Endothelial cell (in vitro differentiated cells): Measurements from ENCODE around the gene KERA. TPM values are rescaled to one million over a fixed set of nuclear protein-coding genes. Genes with fewer than 3 reads are reported as not detected.

Source experiments
- DNase-seq: peaks from one replicate; pipeline ENCODE4 v3.0.0; 2021; ENCODE audit warnings: low spot score
- H3K27ac Mint-ChIP-seq: one replicate; pipeline ENCODE4 v1.8.0; 2021; ENCODE audit warnings: mixed read lengths, inconsistent platforms; ENCODE audit not compliant: unreplicated experiment
- H3K27me3 Mint-ChIP-seq: one replicate; pipeline ENCODE4 v1.8.0; 2021; ENCODE audit warnings: mild to moderate bottlenecking, moderate library complexity, mixed read lengths, inconsistent platforms; ENCODE audit not compliant: unreplicated experiment
- H3K36me3 Mint-ChIP-seq: one replicate; pipeline ENCODE4 v1.8.0; 2021; ENCODE audit warnings: mild to moderate bottlenecking, low read depth, mixed read lengths, inconsistent platforms; ENCODE audit not compliant: unreplicated experiment
- H3K4me1 Mint-ChIP-seq: one replicate; pipeline ENCODE4 v1.8.0; 2021; ENCODE audit warnings: mild to moderate bottlenecking, mixed read lengths, inconsistent platforms; ENCODE audit not compliant: unreplicated experiment
- H3K4me3 Mint-ChIP-seq: one replicate; pipeline ENCODE4 v1.8.0; 2021; ENCODE audit warnings: mild to moderate bottlenecking, mixed read lengths, inconsistent platforms; ENCODE audit not compliant: unreplicated experiment
- H3K9me3 Mint-ChIP-seq: one replicate; pipeline ENCODE4 v1.8.0; 2021; ENCODE audit warnings: mixed read lengths, inconsistent platforms; ENCODE audit not compliant: unreplicated experiment
- total RNA-seq: library from RNA; stranded (reverse); fragmentation: NEBNext Ultra II Directional; extraction: Animal tissue kit (Norgen Biotek cat#: 25700); gene quantifications from one replicate; pipeline ENCODE4 v1.2.1, GENCODE V29; 2021; ENCODE audit not compliant: unreplicated experiment
- TF ChIP-seq, protein P1 (sequence below): fragments of 200-600 bp; sonication (generic); IDR thresholded peaks from one replicate; pipeline ENCODE4 v1.5.0; 2021; ENCODE audit warnings: antibody characterized with exemption; ENCODE audit not compliant: unreplicated experiment

KERA gene
- total RNA-seq, 1 donor from 2014 or later = not detected

DNA sequence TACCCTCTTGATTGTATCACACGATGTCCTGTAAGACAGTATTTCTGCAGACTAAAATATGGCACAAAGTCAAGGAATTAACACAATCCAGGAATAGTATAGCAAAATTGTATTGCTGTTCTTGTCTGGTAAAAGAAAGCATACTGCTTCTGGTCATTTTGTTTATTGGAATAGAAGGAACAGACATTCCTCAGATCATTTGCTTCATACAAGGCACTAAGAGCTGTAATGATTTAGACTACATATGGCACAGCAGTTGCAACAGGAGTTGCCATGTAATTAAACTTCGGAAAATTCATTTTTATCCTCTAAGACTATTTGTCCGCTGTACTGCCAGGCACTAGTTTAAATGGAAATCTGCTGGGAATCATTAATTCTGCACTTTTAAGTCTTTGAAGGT is 7.6 kb upstream of the KERA start:
- no peaks in the 10 kb centered on the region for H3K36me3 Mint-ChIP-seq
- TF ChIP-seq, protein P1, sequence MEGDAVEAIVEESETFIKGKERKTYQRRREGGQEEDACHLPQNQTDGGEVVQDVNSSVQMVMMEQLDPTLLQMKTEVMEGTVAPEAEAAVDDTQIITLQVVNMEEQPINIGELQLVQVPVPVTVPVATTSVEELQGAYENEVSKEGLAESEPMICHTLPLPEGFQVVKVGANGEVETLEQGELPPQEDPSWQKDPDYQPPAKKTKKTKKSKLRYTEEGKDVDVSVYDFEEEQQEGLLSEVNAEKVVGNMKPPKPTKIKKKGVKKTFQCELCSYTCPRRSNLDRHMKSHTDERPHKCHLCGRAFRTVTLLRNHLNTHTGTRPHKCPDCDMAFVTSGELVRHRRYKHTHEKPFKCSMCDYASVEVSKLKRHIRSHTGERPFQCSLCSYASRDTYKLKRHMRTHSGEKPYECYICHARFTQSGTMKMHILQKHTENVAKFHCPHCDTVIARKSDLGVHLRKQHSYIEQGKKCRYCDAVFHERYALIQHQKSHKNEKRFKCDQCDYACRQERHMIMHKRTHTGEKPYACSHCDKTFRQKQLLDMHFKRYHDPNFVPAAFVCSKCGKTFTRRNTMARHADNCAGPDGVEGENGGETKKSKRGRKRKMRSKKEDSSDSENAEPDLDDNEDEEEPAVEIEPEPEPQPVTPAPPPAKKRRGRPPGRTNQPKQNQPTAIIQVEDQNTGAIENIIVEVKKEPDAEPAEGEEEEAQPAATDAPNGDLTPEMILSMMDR = no peak
- H3K4me1 Mint-ChIP-seq = no peaks in the 10 kb centered on the region
- no peak overlapping the region for H3K27ac Mint-ChIP-seq
- no peaks in the 10 kb centered on the region for H3K9me3 Mint-ChIP-seq
- H3K4me3 Mint-ChIP-seq = no peak overlapping the region
- DNase-seq = no peak
- H3K27me3 Mint-ChIP-seq = no peaks in the 10 kb centered on the region

DNA sequence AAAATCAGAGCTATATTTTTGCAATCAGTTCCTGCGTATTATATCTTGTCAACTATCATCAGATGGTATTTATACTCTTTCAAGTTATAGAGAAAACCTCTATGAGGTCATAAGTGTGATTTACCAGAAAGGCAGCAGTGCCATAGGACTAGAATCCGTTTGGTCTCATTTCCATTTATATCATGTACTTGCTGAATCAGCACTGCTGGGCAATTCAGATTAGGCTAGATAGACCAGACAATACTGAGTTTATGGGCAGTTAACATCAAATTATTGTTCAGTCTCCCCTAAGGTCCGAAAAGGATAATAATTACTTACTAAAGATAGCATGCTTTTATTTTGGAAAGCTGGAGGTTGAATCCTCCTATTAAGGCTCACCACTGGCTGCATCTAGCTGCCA is 6.8 kb upstream of the KERA start:
- no peak for DNase-seq
- H3K9me3 Mint-ChIP-seq = no peaks in the 10 kb centered on the region
- no peak overlapping the region for H3K4me3 Mint-ChIP-seq
- TF ChIP-seq, protein P1 = no peak
- H3K27me3 Mint-ChIP-seq = no peaks in the 10 kb centered on the region
- H3K4me1 Mint-ChIP-seq = no peaks in the 10 kb centered on the region
- H3K27ac Mint-ChIP-seq = no peak overlapping the region
- no peaks in the 10 kb centered on the region for H3K36me3 Mint-ChIP-seq

DNA sequence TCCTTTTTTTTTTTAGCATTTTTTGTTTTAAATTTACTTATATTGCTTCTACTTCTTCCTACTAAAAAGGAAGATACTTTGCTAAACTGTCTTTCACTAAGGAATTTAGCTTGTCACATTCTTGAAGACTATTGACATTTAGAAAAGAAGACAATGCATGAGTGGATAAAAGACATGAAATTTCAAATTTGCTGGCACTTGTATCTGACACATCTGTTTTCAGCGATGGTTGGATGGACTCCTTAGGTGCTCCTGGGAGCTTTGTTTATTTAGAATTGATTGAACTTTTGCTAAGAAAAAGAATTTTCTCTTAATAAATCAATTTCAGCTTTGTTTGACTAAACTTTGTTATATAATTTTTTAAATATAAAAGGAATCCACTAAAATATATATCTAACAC is 3.3 kb upstream of the KERA start:
- Mint-ChIP-seq H3K27ac (no peak overlapping the region), H3K27me3 (no peaks in the 10 kb centered on the region), H3K4me3 (no peak overlapping the region), H3K9me3 (no peaks in the 10 kb centered on the region), H3K4me1 (no peaks in the 10 kb centered on the region), H3K36me3 (no peaks in the 10 kb centered on the region)
- TF ChIP-seq, protein P1 = no peak
- DNase-seq = no peak

DNA sequence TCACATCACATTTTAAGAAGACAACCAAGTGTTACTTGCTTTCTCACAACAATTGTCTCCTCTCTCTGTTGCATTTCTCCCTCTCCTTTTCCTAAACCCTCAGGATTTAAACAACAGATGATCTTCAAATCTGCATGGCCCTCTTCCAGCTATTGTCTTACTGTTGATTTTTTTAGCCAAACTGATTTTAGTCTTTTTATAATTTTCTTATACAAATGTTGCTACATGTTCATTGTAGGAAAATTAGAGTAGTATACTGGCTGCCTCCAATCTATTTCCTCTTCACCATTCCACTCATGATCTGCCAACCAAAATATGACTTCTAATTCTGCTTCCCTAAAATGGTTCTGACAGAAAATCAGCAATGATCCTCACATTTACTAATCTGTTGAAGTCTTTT is 1.4 kb upstream of the KERA start:
- no peaks in the 10 kb centered on the region for H3K27me3 Mint-ChIP-seq
- no peak for DNase-seq
- H3K27ac Mint-ChIP-seq = no peak overlapping the region
- H3K36me3 Mint-ChIP-seq = no peaks in the 10 kb centered on the region
- TF ChIP-seq, protein P1 = no peak
- no peaks in the 10 kb centered on the region for H3K4me1 Mint-ChIP-seq
- H3K4me3 Mint-ChIP-seq = no peak overlapping the region
- H3K9me3 Mint-ChIP-seq = no peaks in the 10 kb centered on the region

DNA sequence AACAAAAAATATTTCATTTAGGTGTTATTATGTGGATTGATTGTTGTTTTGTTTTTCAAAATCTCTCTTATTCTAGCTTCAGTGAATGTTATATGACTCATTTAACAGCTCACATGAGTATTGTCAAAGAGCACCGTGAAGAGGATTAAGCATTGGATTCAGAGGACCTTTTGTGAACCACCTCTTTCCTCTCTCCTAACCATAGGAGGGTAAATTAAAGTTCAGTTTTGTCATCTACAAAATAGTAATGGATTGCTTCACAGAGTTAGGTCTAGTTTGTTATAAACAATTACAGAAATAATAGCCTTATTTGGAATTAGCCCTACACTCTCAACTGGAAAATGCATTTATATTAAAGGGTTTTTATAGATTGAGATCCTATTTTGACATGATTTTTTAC is 962 bp upstream of the KERA start:
- TF ChIP-seq, protein P1 = no peak
- H3K4me1 Mint-ChIP-seq = no peaks in the 10 kb centered on the region
- no peak for DNase-seq
- H3K27ac Mint-ChIP-seq = no peak overlapping the region
- H3K36me3 Mint-ChIP-seq = no peaks in the 10 kb centered on the region
- no peak overlapping the region for H3K4me3 Mint-ChIP-seq
- H3K27me3 Mint-ChIP-seq = no peaks in the 10 kb centered on the region
- H3K9me3 Mint-ChIP-seq = no peaks in the 10 kb centered on the region
